Neutrophil (primary cell): ENCODE data around the gene RAD21L1.

Experiments
- H3K27ac ChIP-seq: fragments of 200-600 bp; sonication (generic); 2 replicates; pipeline ENCODE4 v1.5.1; 2016; ENCODE audit warnings: mild to moderate bottlenecking, moderate library complexity
- H3K27me3 ChIP-seq: fragments of 200-600 bp; sonication (generic); 2 replicates; pipeline ENCODE4 v1.6.0; 2016; ENCODE audit warnings: mild to moderate bottlenecking
- H3K36me3 ChIP-seq: fragments of 200-600 bp; sonication (generic); 2 replicates; pipeline ENCODE4 v1.5.1; 2017
- H3K4me1 ChIP-seq, 2 experiments: fragments of 200-600 bp in 1 of 2; sonication (generic) in 1 of 2; 1 replicate in 1 of 2; 2 replicates in 1 of 2; pipeline versions ENCODE4 v1.5.1 to v1.6.1; 2013 to 2016; ENCODE audit warnings: low read depth in 1 of 2, low read length in 1 of 2, mild to moderate bottlenecking in 1 of 2, moderate library complexity in 1 of 2; ENCODE audit not compliant: control insufficient read depth in 1 of 2, insufficient read depth in 1 of 2
- H3K4me3 ChIP-seq, 2 experiments: fragments of 200-600 bp in 1 of 2; sonication (generic) in 1 of 2; 1 replicate in 1 of 2; 2 replicates in 1 of 2; pipeline ENCODE4 v1.5.1; 2013 to 2016; ENCODE audit warnings: low read depth in 1 of 2, low read length in 1 of 2, mild to moderate bottlenecking in 1 of 2, moderate library complexity in 1 of 2
- H3K9me3 ChIP-seq: fragments of 200-600 bp; sonication (generic); 2 replicates; pipeline ENCODE4 v1.5.1; 2016
- TF ChIP-seq, protein P1 (sequence below): fragments of 200-600 bp; sonication (generic); IDR thresholded peaks from 2 replicates; pipeline ENCODE4 v1.5.1; 2016; ENCODE audit warnings: antibody characterized with exemption

Gene RAD21L1

DNA sequence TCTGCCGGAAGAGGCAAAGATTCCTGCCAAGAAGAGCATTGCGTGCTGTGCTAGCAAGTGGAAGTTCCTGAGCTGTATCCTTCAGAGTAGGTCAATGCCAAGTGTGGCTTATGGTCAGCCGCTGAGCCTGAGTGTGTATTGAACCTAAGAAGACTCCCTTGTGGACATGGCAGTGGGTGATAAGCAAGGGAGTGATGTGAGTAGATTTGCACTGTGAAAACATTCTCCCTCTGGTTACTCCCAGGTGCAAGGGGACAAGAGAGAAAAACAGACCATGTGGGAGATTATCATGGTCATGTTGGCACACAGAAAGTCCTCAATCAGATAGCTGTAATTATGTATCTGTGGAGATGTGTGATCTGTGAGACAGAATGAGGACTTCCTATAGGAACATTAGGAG lies 35.0 kb upstream of the RAD21L1 start:
- no peaks in the 10 kb centered on the region for H3K36me3 ChIP-seq
- H3K9me3 ChIP-seq, result no peaks in the 10 kb centered on the region
- H3K4me3 ChIP-seq, result no peak overlapping the region
- TF ChIP-seq, protein P1, sequence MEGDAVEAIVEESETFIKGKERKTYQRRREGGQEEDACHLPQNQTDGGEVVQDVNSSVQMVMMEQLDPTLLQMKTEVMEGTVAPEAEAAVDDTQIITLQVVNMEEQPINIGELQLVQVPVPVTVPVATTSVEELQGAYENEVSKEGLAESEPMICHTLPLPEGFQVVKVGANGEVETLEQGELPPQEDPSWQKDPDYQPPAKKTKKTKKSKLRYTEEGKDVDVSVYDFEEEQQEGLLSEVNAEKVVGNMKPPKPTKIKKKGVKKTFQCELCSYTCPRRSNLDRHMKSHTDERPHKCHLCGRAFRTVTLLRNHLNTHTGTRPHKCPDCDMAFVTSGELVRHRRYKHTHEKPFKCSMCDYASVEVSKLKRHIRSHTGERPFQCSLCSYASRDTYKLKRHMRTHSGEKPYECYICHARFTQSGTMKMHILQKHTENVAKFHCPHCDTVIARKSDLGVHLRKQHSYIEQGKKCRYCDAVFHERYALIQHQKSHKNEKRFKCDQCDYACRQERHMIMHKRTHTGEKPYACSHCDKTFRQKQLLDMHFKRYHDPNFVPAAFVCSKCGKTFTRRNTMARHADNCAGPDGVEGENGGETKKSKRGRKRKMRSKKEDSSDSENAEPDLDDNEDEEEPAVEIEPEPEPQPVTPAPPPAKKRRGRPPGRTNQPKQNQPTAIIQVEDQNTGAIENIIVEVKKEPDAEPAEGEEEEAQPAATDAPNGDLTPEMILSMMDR, result no peak
- H3K27ac ChIP-seq, result no peak overlapping the region
- peaks cover 53% of the 10 kb centered on the region for H3K27me3 ChIP-seq
- no peaks in the 10 kb centered on the region for H3K4me1 ChIP-seq

DNA sequence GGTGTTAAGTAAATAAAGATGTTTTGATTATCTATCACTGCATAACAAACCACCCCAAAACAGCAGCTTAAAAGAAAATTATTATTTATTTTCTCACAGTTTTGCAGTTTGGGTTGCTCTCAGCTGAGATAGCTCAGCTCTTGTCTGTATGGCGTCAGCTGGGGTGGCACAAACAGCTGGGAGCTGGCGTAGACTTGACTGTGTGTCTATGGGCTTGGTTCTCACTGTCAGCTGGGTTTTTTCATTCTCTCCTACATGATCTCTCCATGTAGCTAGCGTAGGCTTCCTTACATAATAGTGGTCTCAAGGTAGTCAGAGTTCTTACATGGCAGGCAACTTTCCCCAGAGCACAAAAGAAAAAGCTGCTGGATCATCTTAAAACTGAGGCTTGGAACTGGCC lies 34.5 kb upstream of the RAD21L1 start:
- Histone ChIP-seq H3K27me3 (peaks cover 48% of the 10 kb centered on the region), H3K36me3 (no peaks in the 10 kb centered on the region), H3K4me3 (no peak overlapping the region)

DNA sequence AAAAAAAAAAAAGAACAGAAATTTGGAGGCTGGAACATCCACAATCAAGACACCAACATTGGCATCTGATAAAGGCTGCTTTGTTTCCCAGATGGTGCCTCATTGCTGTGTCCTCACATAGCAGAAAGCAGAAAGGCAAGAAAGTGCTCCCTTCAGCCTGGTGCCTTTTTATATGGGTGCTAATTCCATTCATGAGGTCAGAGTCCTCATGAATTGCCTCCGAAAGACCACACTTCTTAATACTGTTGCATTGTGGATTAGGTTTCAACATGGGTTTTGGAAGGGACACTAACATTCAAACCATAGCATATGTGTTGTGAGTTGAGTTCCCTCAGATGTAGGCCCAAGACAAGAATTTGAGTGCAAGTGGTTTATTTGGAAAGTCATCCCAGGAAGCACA lies 30.6 kb upstream of the RAD21L1 start:
- Histone ChIP-seq H3K4me3 (no peak overlapping the region), H3K4me1 (no peaks in the 10 kb centered on the region), H3K9me3 (no peaks in the 10 kb centered on the region), H3K27ac (no peak overlapping the region), H3K36me3 (no peaks in the 10 kb centered on the region), H3K27me3 (peaks cover 19% of the 10 kb centered on the region)
- TF ChIP-seq, protein P1, result no peak

More for the DNA sequence above, 34.5 kb upstream of the RAD21L1 start:
- Histone ChIP-seq H3K9me3 (no peaks in the 10 kb centered on the region), H3K4me1 (no peaks in the 10 kb centered on the region), H3K27ac (no peak overlapping the region)
- TF ChIP-seq, protein P1, result no peak

DNA sequence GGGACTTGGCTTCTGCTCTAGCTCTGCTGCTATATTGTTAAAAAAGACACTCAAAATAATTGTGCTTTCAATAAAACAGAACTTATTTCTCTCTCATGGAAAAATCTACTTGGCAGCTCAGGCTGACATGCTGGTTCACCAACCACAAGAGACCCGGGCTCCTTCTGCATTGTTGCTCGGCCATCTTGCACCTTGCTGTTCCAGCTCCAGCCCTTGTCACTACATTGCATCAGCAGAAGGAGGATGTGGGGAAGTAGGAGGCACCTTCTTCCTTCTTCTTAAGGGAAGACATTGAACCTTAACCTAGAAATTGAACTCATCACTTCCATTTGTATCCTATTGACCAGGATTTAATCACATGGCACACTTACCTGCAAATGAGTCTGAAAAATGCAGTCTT lies 29.2 kb upstream of the RAD21L1 start:
- H3K27ac ChIP-seq, result no peak overlapping the region
- H3K4me3 ChIP-seq, result no peak overlapping the region
- TF ChIP-seq, protein P1, result no peak
- no peaks in the 10 kb centered on the region for H3K4me1 ChIP-seq
- no peaks in the 10 kb centered on the region for H3K36me3 ChIP-seq
- no peaks in the 10 kb centered on the region for H3K9me3 ChIP-seq
- peaks cover 7% of the 10 kb centered on the region for H3K27me3 ChIP-seq

DNA sequence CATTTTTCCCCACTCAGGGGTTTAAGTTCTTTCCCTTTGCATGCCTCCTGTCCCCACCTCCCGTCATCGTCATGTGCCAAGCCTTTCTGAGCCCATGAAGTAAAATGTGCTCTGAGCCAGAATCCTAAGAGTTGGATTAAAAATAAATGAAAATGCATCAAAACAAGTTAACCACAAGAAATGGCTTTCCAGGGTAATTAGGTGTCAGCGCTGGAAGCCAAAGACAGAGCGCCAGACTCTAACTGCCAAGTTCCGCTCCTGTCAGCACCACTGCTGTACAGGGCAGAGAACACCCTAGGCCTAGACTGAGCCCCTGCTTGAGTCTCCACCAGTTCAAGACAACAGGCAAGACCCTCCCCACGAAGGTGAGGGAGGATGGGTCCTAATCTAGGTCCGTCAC lies 28.0 kb upstream of the RAD21L1 start:
- Histone ChIP-seq H3K27ac (no peak overlapping the region), H3K9me3 (no peaks in the 10 kb centered on the region), H3K4me1 (no peaks in the 10 kb centered on the region), H3K36me3 (no peaks in the 10 kb centered on the region), H3K4me3 (no peak overlapping the region), H3K27me3 (peaks cover 5% of the 10 kb centered on the region)
- TF ChIP-seq, protein P1, result no peak

DNA sequence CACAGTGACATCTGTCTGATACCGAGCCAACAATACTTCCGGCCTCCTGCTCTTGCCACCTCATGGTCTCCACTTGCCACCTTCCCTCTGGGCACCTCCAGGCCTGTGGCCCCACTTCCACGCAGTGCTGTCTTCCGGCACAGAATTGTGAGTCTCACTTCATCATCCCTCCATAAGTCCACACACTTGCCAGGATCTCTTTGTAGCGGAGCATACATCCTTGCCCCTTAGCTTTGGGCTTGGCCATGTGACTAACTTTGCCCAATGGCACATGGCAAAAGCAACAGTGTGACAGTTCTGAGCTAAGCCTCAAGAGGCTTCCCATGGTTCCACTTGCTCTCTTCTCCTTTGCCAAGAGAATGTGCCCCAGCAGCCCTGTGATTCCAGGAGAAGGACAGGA lies 27.1 kb upstream of the RAD21L1 start:
- Histone ChIP-seq H3K4me3 (no peak overlapping the region), H3K4me1 (no peaks in the 10 kb centered on the region), H3K27ac (no peak overlapping the region), H3K36me3 (no peaks in the 10 kb centered on the region), H3K27me3 (peaks cover 5% of the 10 kb centered on the region), H3K9me3 (no peaks in the 10 kb centered on the region)
- TF ChIP-seq, protein P1, result no peak
